Measurements from ENCODE around the gene ITGB8.

GRCh38 chr7:20411372-20411771 is 80.7 kb downstream of the ITGB8 start:
- TF ChIP-seq REST (IDR thresholded peaks at IDR 0.05; ENCODE audit: insufficient replicate concordance, low read depth) (no peak), CTCF (IDR thresholded peaks at IDR 0.05; ENCODE audit: insufficient read depth, low read length) (no peak), GABPA (IDR thresholded peaks at IDR 0.05; ENCODE audit: low read depth) (no peak), POLR2AphosphoS5 (IDR thresholded peaks at IDR 0.05; ENCODE audit: low read depth) (no peak)
